ENCODE data around the gene RAD23A. TPM values are rescaled to one million over a fixed set of nuclear protein-coding genes. Genes with fewer than 3 reads are reported as not detected.
A peak's percentile ranks its signal among the peaks of the same experiment; 100 is the strongest.

RAD23A gene
- total and polyA plus RNA-seq, 10 of the 15 experiments (the other 5 are each of a cell fraction or from before 2014, with no cell fraction given) = 8.8 to 198 (median 119) TPM

GRCh38 chr19:12943437-12944044 lies 2.1 kb upstream of the RAD23A start:
- Histone ChIP-seq H3K27ac (ENCODE audit: control insufficient read depth, insufficient read depth) (no peak overlapping the region), H3K4me2 (ENCODE audit: control insufficient read depth, insufficient read depth) (peak overlapping the region; percentile 56), H2AFZ (ENCODE audit: control insufficient read depth, low read depth, low read length) (no peak overlapping the region), H3K9me3 (replicated peaks; ENCODE audit: control insufficient read depth, insufficient read depth, low read length) (no peaks in the 10 kb centered on the region), H3K27me3 (replicated peaks in 1 of 2; ENCODE audit: control insufficient read depth in 2 of 2, insufficient read depth in 2 of 2, low read length in 1 of 2) (no peaks in the 10 kb centered on the region), H3K36me3 (ENCODE audit: control insufficient read depth in 2 of 2, insufficient read depth in 2 of 2, low read length in 1 of 2) (peaks cover 27 to 39% of the 10 kb centered on the region in 2 experiments), H4K20me1 (ENCODE audit: control insufficient read depth, insufficient read depth) (peaks cover 12% of the 10 kb centered on the region; the same call in 1 of the 2 replicates), H3K9ac (ENCODE audit: control insufficient read depth, insufficient read depth, low read length) (peak overlapping the region; percentile 4; the same call in 1 of the 2 replicates), H3K79me2 (ENCODE audit: control insufficient read depth, insufficient read depth, low read length) (peaks cover 73% of the 10 kb centered on the region), H3K4me3 (peak overlapping the region; percentile 58), H3K4me1 (ENCODE audit: control insufficient read depth, insufficient read depth, low read length) (peaks cover 50% of the 10 kb centered on the region)
- FAIRE-seq (no peak), ATAC-seq (no peak), DNase-seq (ENCODE audit: low read depth, low spot score) (no peak)
- intact Hi-C loops (cut with micrococcal nuclease; ENCODE audit: unreplicated experiment) = no loop called here
- ChIA-PET CTCF (interaction anchor here (0.7 kb wide), 1 partner anchor 58 kb away, joined by 3 read pairs; no protein-coding TSS in a partner anchor), SMC1A (ENCODE audit: uncharacterized antibody, unreplicated experiment) (no interaction called here), RAD21 (ENCODE audit: unreplicated experiment) (interaction anchor here (0.6 kb wide), 1 partner anchor 160 kb away, joined by 5 read pairs; no protein-coding TSS in a partner anchor), POLR2A (interaction anchor here (0.6 to 2.0 kb wide), 3 partner anchors 8 to 24 kb away, joined by 3 to 9 read pairs (median 6); partner anchors contain the start of gene FARSA)
- in situ Hi-C loops (cut with MboI) = no loop called here
- no TSS peak for BruUV-seq (replicated peaks)
- no peak for TF ChIP-seq CTCF (IDR thresholded peaks at IDR 0.05 in 2 of 3, conservative IDR thresholded peaks at IDR 0.05 in 1 of 3; ENCODE audit: control insufficient read depth in 2 of 3, extremely low read depth in 1 of 3, insufficient read depth in 1 of 3, low read depth in 3 of 3, low read length in 3 of 3)
- no peak for TF ChIP-seq CEBPB (IDR thresholded peaks at IDR 0.05; ENCODE audit: borderline replicate concordance in 1 of 2, low read depth in 2 of 2, low read length in 2 of 2)
- TF ChIP-seq MEF2B (IDR thresholded peaks at IDR 0.05; ENCODE audit: partially characterized antibody, poor library complexity, severe bottlenecking) = no peak
- peak; percentile 68 for TF ChIP-seq POLR2A (IDR thresholded peaks at IDR 0.05; ENCODE audit: low read depth, low read length)
- TF ChIP-seq HDGF (IDR thresholded peaks at IDR 0.05) = peak; percentile 72; the same call in 1 of the 2 replicates
- no peak for TF ChIP-seq NKRF (conservative IDR thresholded peaks at IDR 0.05)
- TF ChIP-seq CBX3 (IDR thresholded peaks at IDR 0.05; ENCODE audit: borderline replicate concordance, low read depth) = no peak
- TF ChIP-seq TCF7 (IDR thresholded peaks at IDR 0.05; ENCODE audit: borderline replicate concordance) = no peak
- TF ChIP-seq SIN3A (IDR thresholded peaks at IDR 0.05; ENCODE audit: low read depth, low read length) = no peak
- TF ChIP-seq HCFC1 (IDR thresholded peaks at IDR 0.05; ENCODE audit: low read length) = no peak
- TF ChIP-seq MTA2 (IDR thresholded peaks at IDR 0.05; ENCODE audit: low read depth) = no peak
- no peak for TF ChIP-seq IKZF1 (conservative IDR thresholded peaks at IDR 0.05)
- TF ChIP-seq POLR2AphosphoS5 (IDR thresholded peaks at IDR 0.05; ENCODE audit: low read length) = peak; percentile 57
- WGBS (ENCODE audit: insufficient coverage, insufficient replicate concordance, low lambda C conversion rate, missing lambda C conversion rate) = 73% methylated on average over 18 of the region's 18 CpGs

Measured in GM12878 (cell line).